ENCODE data around the gene ZNF729.

ZNF729 gene

DNA sequence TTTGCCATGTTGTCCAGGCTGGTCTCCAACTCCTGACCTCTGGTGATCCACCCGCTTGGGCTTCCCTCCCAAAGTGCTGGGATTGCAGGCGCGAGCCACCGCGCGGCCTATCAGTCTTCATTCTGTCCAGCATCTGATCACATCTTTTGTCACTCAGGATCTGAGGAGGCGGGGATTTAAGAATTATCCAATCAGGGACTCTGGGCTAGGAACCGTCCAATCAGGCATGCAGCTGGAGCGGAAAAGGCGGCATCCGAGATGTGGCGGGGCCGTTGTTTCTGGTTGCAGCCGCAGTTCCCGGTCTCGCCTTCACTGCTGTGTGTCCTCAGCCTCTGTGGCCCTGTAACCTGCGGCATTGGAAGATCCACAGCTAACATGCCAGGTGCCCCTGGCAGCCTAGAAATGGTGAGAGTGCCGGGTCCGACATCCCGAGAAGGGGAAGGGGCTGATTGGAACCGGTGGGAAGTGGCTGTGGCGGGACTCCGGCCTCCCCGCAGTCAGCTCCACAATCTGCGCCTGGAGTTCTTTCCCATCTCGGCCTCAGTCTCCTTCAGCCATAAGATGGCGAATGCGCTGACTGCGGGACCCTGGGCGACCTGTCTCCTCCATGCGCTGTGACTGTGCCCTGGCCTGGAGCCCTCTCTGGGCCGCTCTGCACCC, at the start of gene ZNF729:
ZNF729 (plus strand) TSS at position 291 of the 660 bp plus-strand sequence; CDS start at position 376, 85 bp downstream.
- intact Hi-C loops (cut with DNase I; ENCODE audit: low total_unique reads), result no loop called here
- peaks cover 0 to 5% of the 10 kb centered on the region in 2 donors for H3K27me3 ChIP-seq
- no peak within 1 kb of the TSS for H3K4me3 ChIP-seq
- peaks cover 0 to 9% (median 0%) of the 10 kb centered on the region in 3 donors for H3K9me3 ChIP-seq
- H3K4me1 ChIP-seq, result no peaks in the 10 kb centered on the region
- H3K27ac ChIP-seq, result no peak within 1 kb of the TSS
- TF ChIP-seq, protein P1, sequence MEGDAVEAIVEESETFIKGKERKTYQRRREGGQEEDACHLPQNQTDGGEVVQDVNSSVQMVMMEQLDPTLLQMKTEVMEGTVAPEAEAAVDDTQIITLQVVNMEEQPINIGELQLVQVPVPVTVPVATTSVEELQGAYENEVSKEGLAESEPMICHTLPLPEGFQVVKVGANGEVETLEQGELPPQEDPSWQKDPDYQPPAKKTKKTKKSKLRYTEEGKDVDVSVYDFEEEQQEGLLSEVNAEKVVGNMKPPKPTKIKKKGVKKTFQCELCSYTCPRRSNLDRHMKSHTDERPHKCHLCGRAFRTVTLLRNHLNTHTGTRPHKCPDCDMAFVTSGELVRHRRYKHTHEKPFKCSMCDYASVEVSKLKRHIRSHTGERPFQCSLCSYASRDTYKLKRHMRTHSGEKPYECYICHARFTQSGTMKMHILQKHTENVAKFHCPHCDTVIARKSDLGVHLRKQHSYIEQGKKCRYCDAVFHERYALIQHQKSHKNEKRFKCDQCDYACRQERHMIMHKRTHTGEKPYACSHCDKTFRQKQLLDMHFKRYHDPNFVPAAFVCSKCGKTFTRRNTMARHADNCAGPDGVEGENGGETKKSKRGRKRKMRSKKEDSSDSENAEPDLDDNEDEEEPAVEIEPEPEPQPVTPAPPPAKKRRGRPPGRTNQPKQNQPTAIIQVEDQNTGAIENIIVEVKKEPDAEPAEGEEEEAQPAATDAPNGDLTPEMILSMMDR (IDR thresholded peaks at IDR 0.05), result no peak
- H3K36me3 ChIP-seq, result no peaks in the 10 kb centered on the region
- DNase-seq, result no peak

DNA sequence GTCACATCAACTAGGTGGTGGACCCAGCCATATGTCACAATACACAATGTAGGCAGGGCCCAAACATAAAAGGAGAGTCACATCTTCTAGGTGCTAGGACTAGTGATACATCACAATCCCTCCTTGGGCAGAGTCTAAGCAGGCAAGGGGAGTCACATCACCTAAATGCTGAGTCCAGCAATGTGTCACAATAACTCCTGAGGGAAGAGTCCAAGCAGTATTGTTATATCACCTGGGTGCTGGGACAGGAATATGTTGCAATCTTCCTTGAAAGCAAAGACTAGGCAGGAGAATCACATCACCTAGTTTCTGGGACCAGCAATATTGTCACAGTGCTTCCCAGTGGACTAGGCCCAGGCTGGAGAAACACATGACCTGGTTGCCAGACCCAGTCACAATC, 29.4 kb upstream of the ZNF729 start:
- DNase-seq, result no peak
- H3K27me3 ChIP-seq, result no peaks in the 10 kb centered on the region
- no peaks in the 10 kb centered on the region for H3K4me1 ChIP-seq
- no peaks in the 10 kb centered on the region for H3K36me3 ChIP-seq
- H3K4me3 ChIP-seq, result no peak overlapping the region
- TF ChIP-seq, protein P1 (IDR thresholded peaks at IDR 0.05), result no peak
- H3K9me3 ChIP-seq, result peaks cover 0 to 3% (median 0%) of the 10 kb centered on the region in 3 donors
- H3K27ac ChIP-seq, result no peak overlapping the region
- intact Hi-C loops (cut with DNase I; ENCODE audit: low total_unique reads), result no loop called here

DNA sequence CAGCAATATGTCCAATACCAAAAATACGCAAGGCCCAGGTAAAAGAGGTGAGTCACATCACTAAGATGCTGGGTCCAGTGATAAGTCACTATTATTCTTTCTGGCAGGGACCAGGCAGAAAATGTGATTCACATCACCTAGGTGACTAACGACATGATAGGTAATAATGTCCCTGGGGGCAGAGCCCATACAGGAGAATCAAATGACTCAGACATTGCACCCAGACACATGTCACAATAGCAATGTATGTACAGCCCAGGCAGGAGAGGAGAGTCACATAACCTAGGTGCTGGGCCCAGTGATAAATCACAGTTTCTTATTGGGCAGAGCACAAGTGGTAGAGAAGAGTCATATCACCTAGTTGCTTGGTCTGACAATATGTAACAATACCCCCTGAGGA, 28.9 kb upstream of the ZNF729 start:
- Histone ChIP-seq H3K27ac (no peak overlapping the region), H3K27me3 (no peaks in the 10 kb centered on the region), H3K9me3 (peaks cover 0 to 3% (median 0%) of the 10 kb centered on the region in 3 donors), H3K4me1 (no peaks in the 10 kb centered on the region), H3K4me3 (no peak overlapping the region), H3K36me3 (no peaks in the 10 kb centered on the region)
- intact Hi-C loops (cut with DNase I; ENCODE audit: low total_unique reads), result no loop called here
- DNase-seq, result no peak
- TF ChIP-seq, protein P1 (IDR thresholded peaks at IDR 0.05), result no peak

DNA sequence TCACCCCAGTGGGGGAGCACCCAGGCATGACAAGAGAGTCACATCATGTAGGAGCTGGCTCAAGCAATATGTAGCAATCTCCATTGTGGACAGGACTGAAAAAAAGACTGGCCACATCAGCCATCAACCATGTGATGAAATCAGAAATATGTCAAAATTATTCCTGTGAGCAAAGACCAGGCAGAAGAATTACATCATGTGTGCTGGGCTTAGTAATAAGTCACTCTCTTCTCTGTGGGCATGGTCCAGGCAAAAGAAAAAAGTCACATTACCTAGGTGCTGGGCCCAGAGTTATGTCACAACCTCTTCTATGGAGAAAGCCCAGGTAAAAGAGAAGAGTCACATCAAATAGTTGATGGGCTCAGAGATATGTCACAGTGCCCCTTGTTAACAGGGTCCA, 28.3 kb upstream of the ZNF729 start:
- Histone ChIP-seq H3K4me3 (no peak overlapping the region), H3K9me3 (peaks cover 0 to 3% (median 0%) of the 10 kb centered on the region in 3 donors), H3K36me3 (no peaks in the 10 kb centered on the region), H3K27ac (no peak overlapping the region), H3K4me1 (no peaks in the 10 kb centered on the region), H3K27me3 (no peaks in the 10 kb centered on the region)
- intact Hi-C loops (cut with DNase I; ENCODE audit: low total_unique reads), result no loop called here
- TF ChIP-seq, protein P1 (IDR thresholded peaks at IDR 0.05), result no peak
- no peak for DNase-seq

DNA sequence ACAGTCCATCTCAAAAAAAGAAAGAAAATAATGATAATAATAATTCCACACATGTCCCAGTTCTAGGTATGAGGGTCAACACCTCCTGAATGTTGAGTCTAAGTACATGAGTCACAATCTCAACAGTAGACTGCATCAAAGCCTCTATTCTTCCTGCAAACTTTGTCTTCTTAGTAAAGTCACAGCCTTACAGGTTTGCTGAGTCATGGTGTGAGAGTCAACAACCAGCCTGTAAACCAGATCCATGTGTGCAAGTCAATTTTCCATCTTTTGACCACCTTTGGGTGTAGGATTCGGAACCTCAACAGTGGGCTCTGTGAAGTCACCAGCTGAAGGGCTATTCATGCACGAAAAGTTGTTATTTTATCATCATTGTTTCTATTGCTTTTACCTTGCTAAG, 25.7 kb upstream of the ZNF729 start:
- TF ChIP-seq, protein P1 (IDR thresholded peaks at IDR 0.05), result no peak
- Histone ChIP-seq H3K36me3 (no peaks in the 10 kb centered on the region), H3K4me3 (no peak overlapping the region), H3K4me1 (no peaks in the 10 kb centered on the region), H3K27me3 (no peaks in the 10 kb centered on the region), H3K9me3 (peaks cover 0 to 3% (median 0%) of the 10 kb centered on the region in 3 donors), H3K27ac (no peak overlapping the region)
- intact Hi-C loops (cut with DNase I; ENCODE audit: low total_unique reads), result no loop called here
- no peak for DNase-seq

Measured in tibial artery (tissue), 4 donors.